GM23338 (cell line): ENCODE data around the gene CAPN8. TPM values are rescaled to one million over a fixed set of nuclear protein-coding genes. Genes with fewer than 3 reads are reported as not detected.

ENCODE experiments used
- ATAC-seq: fragments of 200-7000 bp; cut with Tn5 transposase; 3 replicates; pipeline ENCODE4 v1.9.1; 2020
- DNase-seq: peaks from one replicate; pipeline ENCODE4 v3.0.0-alpha.2; 2015; ENCODE audit warnings: low spot score
- H2AFZ ChIP-seq: fragments of 200-600 bp; sonication (generic); 2 replicates; pipeline ENCODE4 v1.8.0; 2016; ENCODE audit warnings: antibody characterized with exemption, mild to moderate bottlenecking, moderate library complexity
- H3F3A ChIP-seq: fragments of 200-600 bp; sonication (generic); replicated peaks from 2 replicates; pipeline ENCODE4 v1.8.0; 2017; ENCODE audit warnings: antibody characterized with exemption, mixed run types, low read depth
- H3K27ac ChIP-seq: fragments of 200-600 bp; sonication (generic); 2 replicates; pipeline ENCODE4 v1.6.1; 2016; ENCODE audit warnings: low read depth
- H3K27me3 ChIP-seq: fragments of 200-600 bp; sonication (generic); 2 replicates; pipeline ENCODE4 v1.8.0; 2016; ENCODE audit warnings: mild to moderate bottlenecking, mixed run types, moderate library complexity; ENCODE audit not compliant: insufficient read depth
- H3K36me3 ChIP-seq: fragments of 200-600 bp; sonication (generic); 2 replicates; pipeline ENCODE4 v1.8.0; 2016; ENCODE audit warnings: mild to moderate bottlenecking; ENCODE audit not compliant: insufficient read depth
- H3K4me1 ChIP-seq: fragments of 200-600 bp; sonication (generic); 2 replicates; pipeline ENCODE4 v1.8.0; 2016; ENCODE audit warnings: mild to moderate bottlenecking, moderate library complexity; ENCODE audit not compliant: insufficient read depth
- H3K4me2 ChIP-seq: fragments of 200-600 bp; sonication (generic); 2 replicates; pipeline ENCODE4 v1.7.1; 2017; ENCODE audit warnings: mixed run types
- H3K4me3 ChIP-seq: fragments of 200-600 bp; sonication (generic); 2 replicates; pipeline ENCODE4 v1.6.1; 2016; ENCODE audit warnings: mixed run types
- H3K79me2 ChIP-seq: fragments of 200-600 bp; sonication (generic); replicated peaks from 2 replicates; pipeline ENCODE4 v1.8.0; 2017; ENCODE audit warnings: mild to moderate bottlenecking; ENCODE audit not compliant: insufficient read depth
- H3K9me2 ChIP-seq: fragments of 200-600 bp; sonication (generic); 2 replicates; pipeline ENCODE4 v1.8.0; 2017; ENCODE audit not compliant: insufficient read depth
- H4K20me1 ChIP-seq: fragments of 200-600 bp; sonication (generic); replicated peaks from 2 replicates; pipeline ENCODE4 v1.8.0; 2017; ENCODE audit warnings: mild to moderate bottlenecking; ENCODE audit not compliant: insufficient read depth
- H3K27ac Mint-ChIP-seq: 2 replicates; pipeline ENCODE4 v1.8.0; 2020; ENCODE audit warnings: inconsistent platforms, mild to moderate bottlenecking, moderate library complexity, mixed read lengths
- H3K27me3 Mint-ChIP-seq: 3 replicates; pipeline ENCODE4 v1.8.0; 2022; ENCODE audit warnings: low read depth, mild to moderate bottlenecking, moderate library complexity, mixed read lengths, inconsistent platforms; ENCODE audit not compliant: insufficient read depth, poor library complexity
- H3K36me3 Mint-ChIP-seq: 3 replicates; pipeline ENCODE4 v1.8.0; 2021; ENCODE audit warnings: low read depth, mild to moderate bottlenecking, inconsistent platforms, moderate library complexity, mixed read lengths
- H3K4me1 Mint-ChIP-seq: 3 replicates; pipeline ENCODE4 v1.8.0; 2020; ENCODE audit warnings: mild to moderate bottlenecking, inconsistent platforms, mixed read lengths
- H3K4me3 Mint-ChIP-seq: 3 replicates; pipeline ENCODE4 v1.8.0; 2021; ENCODE audit warnings: moderate library complexity, mild to moderate bottlenecking, inconsistent platforms, mixed read lengths
- H3K9me3 Mint-ChIP-seq: 3 replicates; pipeline ENCODE4 v1.8.0; 2020; ENCODE audit warnings: moderate library complexity, mild to moderate bottlenecking, inconsistent platforms, mixed read lengths
- CTCF ChIP-seq, 2 experiments: fragments of 200-600 bp in 1 of 2; sonication (generic) in 1 of 2; conservative IDR thresholded peaks; 2 replicates each; pipeline versions ENCODE4 v1.5.1 to v1.6.1; 2016 to 2017; ENCODE audit warnings: antibody characterized with exemption in 2 of 2, low read depth in 2 of 2, mild to moderate bottlenecking in 2 of 2, moderate library complexity in 1 of 2
- NANOG ChIP-seq: IDR thresholded peaks from 2 replicates; pipeline ENCODE4 v1.6.1; 2016; ENCODE audit warnings: antibody characterized with exemption, borderline replicate concordance
- ZNF331 ChIP-seq: fragments of 250-450 bp; sonication (Bioruptor Pico); IDR thresholded peaks from 2 replicates; pipeline ENCODE4 v1.5.0; 2020; ENCODE audit warnings: low read depth, mild to moderate bottlenecking, moderate library complexity
- ZNF462 ChIP-seq: fragments of 250-450 bp; sonication (Bioruptor Pico); IDR thresholded peaks from 2 replicates; pipeline ENCODE4 v1.5.0; 2020; ENCODE audit warnings: mild to moderate bottlenecking, moderate library complexity
- polyA plus RNA-seq: library from polyadenylated mRNA; unstranded; fragments of >200 nt; fragmentation: Nextera tagmentation; extraction: Ambion mirVana; gene quantifications from 2 replicates; pipeline ENCODE4 v1.2.1, GENCODE V29; 2016
- total RNA-seq: library from RNA; depleted of rRNA; stranded (reverse); fragments of >200 nt; shearing (Covaris generic); gene quantifications from 2 replicates; pipeline ENCODE4 v1.2.3, GENCODE V29; 2014

Gene CAPN8
- total and polyA plus RNA-seq, 2 experiments from 2014 or later: not detected

- TF ChIP-seq ZNF462 (CRISPR knock-in tag) (no peak), CTCF (conservative IDR thresholded peaks at IDR 0.05; ENCODE audit: low read depth in 2 of 2) (no peak)
Observed at GRCh38 chr1:223616586-223616985, 48.9 kb downstream of the CAPN8 start (continued).

DNA sequence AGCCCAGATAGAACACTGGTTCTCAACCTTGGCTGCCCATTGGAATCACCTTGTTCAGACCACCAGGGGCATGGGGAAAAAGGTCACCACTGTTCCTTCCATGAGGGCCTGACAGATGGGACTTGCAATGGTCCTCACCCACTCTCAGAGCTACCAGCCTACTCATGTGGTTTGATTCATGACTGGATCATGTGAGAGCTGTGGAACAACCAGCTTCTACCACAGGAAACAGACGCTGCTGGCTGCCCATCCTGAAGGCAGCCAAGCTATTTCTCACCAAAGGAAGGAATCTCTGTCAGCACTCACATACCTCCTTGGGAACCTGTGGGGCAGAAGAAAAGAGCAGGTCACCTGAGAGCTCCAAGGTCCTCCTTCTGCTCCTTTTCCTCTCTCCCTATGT lies 53.6 kb downstream of the CAPN8 start:
- Mint-ChIP-seq H3K27ac (no peak overlapping the region), H3K4me3 (no peak overlapping the region), H3K4me1 (no peaks in the 10 kb centered on the region), H3K27me3 (no peaks in the 10 kb centered on the region), H3K36me3 (peaks cover 2% of the 10 kb centered on the region; the same call in 1 of the 3 replicates), H3K9me3 (peaks cover 13% of the 10 kb centered on the region)
- H2AFZ ChIP-seq: no peak overlapping the region
- H3K4me1 ChIP-seq: no peaks in the 10 kb centered on the region
- H3K9me2 ChIP-seq: no peaks in the 10 kb centered on the region; the same call in 1 of the 2 replicates
- no peak overlapping the region for H3K4me3 ChIP-seq
- no peak overlapping the region for H3K4me2 ChIP-seq
- H3K79me2 ChIP-seq: no peaks in the 10 kb centered on the region
- H3F3A ChIP-seq: no peaks in the 10 kb centered on the region
- H3K27me3 ChIP-seq: no peaks in the 10 kb centered on the region
- DNase-seq (no peak), ATAC-seq (no peak)
- H3K36me3 ChIP-seq: no peaks in the 10 kb centered on the region; the same call in 1 of the 2 replicates
- H4K20me1 ChIP-seq: no peaks in the 10 kb centered on the region
- no peak overlapping the region for H3K27ac ChIP-seq
- TF ChIP-seq ZNF331 (CRISPR knock-in tag) (no peak), ZNF462 (CRISPR knock-in tag) (no peak), NANOG (no peak)
